MCF 10A (cell line): ENCODE measurements around the gene PHKB. TPM values are rescaled to one million over a fixed set of nuclear protein-coding genes. Genes with fewer than 3 reads are reported as not detected.

Experiments used
- BruUV-seq: library from RNA; stranded (reverse); fragments of 400-500 nt; replicated peaks from 2 replicates; lab custom pipeline; 2021; lab: Mats Ljungman, UMichigan
- CTCF ChIA-PET: fragments of 300-600 bp; sonication (Branson Sonifier 250); formaldehyde crosslinking; extraction: SDS; loops from one replicate; lab custom pipeline; 2021; ENCODE audit warnings: antibody characterized with exemption, inconsistent platforms; lab: Yijun Ruan, JAX
- POLR2A ChIA-PET: fragments of 300-600, 350-650 bp; sonication (Branson Sonifier 250); formaldehyde crosslinking; extraction: SDS; loops from one replicate; lab custom pipeline; 2020; ENCODE audit warnings: antibody characterized with exemption, inconsistent platforms; lab: Yijun Ruan, JAX
- DNase-seq: peaks from one replicate; pipeline ENCODE4 v3.0.0-alpha.2; 2018; ENCODE audit not compliant: unreplicated experiment
- H3K27ac Mint-ChIP-seq: one replicate; pipeline ENCODE4 v1.8.0; 2022; ENCODE audit warnings: mild to moderate bottlenecking, low read depth, mixed read lengths; ENCODE audit not compliant: unreplicated experiment
- H3K27me3 Mint-ChIP-seq: one replicate; pipeline ENCODE4 v1.8.0; 2022; ENCODE audit warnings: mixed read lengths; ENCODE audit not compliant: insufficient read depth, unreplicated experiment
- H3K36me3 Mint-ChIP-seq: one replicate; pipeline ENCODE4 v1.8.0; 2022; ENCODE audit warnings: mild to moderate bottlenecking, moderate library complexity, mixed read lengths; ENCODE audit not compliant: insufficient read depth, unreplicated experiment
- H3K4me1 Mint-ChIP-seq: one replicate; pipeline ENCODE4 v1.8.0; 2022; ENCODE audit warnings: mixed read lengths; ENCODE audit not compliant: insufficient read depth, unreplicated experiment
- H3K4me3 Mint-ChIP-seq: one replicate; pipeline ENCODE4 v1.8.0; 2022; ENCODE audit warnings: mild to moderate bottlenecking, moderate library complexity, mixed read lengths; ENCODE audit not compliant: unreplicated experiment
- H3K9me3 Mint-ChIP-seq: one replicate; pipeline ENCODE4 v1.8.0; 2022; ENCODE audit warnings: mixed read lengths; ENCODE audit not compliant: unreplicated experiment
- intact Hi-C: fragments of 100-400 bp; cut with micrococcal nuclease; formaldehyde crosslinking; loops from 2 replicates; pipeline ENCODE4 v1.14.1; 2022
- total RNA-seq: library from RNA; stranded (reverse); gene quantifications from 2 replicates; pipeline ENCODE4 v1.2.3, GENCODE V29; 2022
- TF ChIP-seq, protein P1 (sequence below): fragments of 200-600 bp; IDR thresholded peaks from one replicate; pipeline ENCODE4 v1.8.0; 2022; ENCODE audit warnings: antibody characterized with exemption, mild to moderate bottlenecking; ENCODE audit not compliant: unreplicated experiment

PHKB gene
- total RNA-seq, 1 experiment from 2014 or later: 62.2 TPM

DNA sequence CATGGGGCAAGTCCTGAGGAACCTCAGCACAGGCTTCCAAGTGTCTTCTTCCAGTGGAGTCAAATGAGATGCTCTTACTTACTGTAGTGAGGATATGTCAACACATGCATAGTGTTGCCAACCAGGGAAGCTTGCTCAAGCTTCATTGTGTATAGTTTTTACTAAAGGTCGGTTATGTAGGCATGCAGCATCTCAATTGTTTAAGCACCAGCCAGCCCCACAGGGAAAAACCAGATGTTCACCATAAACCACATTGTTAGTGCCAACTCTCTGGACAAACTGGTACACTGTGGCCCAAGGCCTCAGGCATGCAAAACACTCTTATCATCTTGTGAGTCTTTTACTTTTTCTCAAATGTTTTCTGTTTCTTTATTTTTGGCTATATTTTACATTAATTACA is 152.1 kb downstream of the PHKB start:
- TF ChIP-seq, protein P1, sequence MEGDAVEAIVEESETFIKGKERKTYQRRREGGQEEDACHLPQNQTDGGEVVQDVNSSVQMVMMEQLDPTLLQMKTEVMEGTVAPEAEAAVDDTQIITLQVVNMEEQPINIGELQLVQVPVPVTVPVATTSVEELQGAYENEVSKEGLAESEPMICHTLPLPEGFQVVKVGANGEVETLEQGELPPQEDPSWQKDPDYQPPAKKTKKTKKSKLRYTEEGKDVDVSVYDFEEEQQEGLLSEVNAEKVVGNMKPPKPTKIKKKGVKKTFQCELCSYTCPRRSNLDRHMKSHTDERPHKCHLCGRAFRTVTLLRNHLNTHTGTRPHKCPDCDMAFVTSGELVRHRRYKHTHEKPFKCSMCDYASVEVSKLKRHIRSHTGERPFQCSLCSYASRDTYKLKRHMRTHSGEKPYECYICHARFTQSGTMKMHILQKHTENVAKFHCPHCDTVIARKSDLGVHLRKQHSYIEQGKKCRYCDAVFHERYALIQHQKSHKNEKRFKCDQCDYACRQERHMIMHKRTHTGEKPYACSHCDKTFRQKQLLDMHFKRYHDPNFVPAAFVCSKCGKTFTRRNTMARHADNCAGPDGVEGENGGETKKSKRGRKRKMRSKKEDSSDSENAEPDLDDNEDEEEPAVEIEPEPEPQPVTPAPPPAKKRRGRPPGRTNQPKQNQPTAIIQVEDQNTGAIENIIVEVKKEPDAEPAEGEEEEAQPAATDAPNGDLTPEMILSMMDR: no peak
- intact Hi-C loops: no loop called here
- peaks cover 8% of the 10 kb centered on the region for H3K9me3 Mint-ChIP-seq
- peak overlapping the region; percentile 8 for H3K27ac Mint-ChIP-seq
- no peaks in the 10 kb centered on the region for H3K4me1 Mint-ChIP-seq
- peaks cover 11% of the 10 kb centered on the region for H3K36me3 Mint-ChIP-seq
- ChIA-PET POLR2A (no interaction called here), CTCF (no interaction called here)
- peak; percentile 22 for DNase-seq
- BruUV-seq: no TSS peak
- no peaks in the 10 kb centered on the region for H3K27me3 Mint-ChIP-seq
- no peak overlapping the region for H3K4me3 Mint-ChIP-seq

DNA sequence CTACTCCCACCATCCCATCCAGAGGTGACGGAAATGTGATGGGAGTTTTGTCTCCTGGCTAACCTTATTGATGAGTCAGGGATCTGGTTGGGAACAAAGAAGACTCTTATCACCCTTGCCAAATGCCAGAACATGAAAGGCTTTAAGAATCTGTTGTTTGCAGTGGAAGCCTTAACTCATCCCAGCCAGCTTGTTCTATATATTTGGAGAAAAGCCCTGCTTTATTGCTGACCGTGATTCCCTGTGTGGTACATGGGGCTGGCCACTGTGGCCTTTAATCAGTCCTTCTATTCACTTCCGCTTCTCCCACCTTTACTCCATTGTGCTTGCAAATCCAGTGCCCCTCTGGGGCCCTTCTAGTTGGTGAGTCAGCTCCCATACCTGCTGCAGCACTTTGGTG is 156.6 kb downstream of the PHKB start:
- POLR2A ChIA-PET: no interaction called here
- no peaks in the 10 kb centered on the region for H3K9me3 Mint-ChIP-seq
- H3K27me3 Mint-ChIP-seq: no peaks in the 10 kb centered on the region
- TF ChIP-seq, protein P1: no peak
- no peaks in the 10 kb centered on the region for H3K36me3 Mint-ChIP-seq
- BruUV-seq: no TSS peak
- H3K4me3 Mint-ChIP-seq: no peak overlapping the region
- H3K4me1 Mint-ChIP-seq: no peaks in the 10 kb centered on the region
- CTCF ChIA-PET: no interaction called here
- H3K27ac Mint-ChIP-seq: no peak overlapping the region
- no peak for DNase-seq
- intact Hi-C loops: no loop called here

DNA sequence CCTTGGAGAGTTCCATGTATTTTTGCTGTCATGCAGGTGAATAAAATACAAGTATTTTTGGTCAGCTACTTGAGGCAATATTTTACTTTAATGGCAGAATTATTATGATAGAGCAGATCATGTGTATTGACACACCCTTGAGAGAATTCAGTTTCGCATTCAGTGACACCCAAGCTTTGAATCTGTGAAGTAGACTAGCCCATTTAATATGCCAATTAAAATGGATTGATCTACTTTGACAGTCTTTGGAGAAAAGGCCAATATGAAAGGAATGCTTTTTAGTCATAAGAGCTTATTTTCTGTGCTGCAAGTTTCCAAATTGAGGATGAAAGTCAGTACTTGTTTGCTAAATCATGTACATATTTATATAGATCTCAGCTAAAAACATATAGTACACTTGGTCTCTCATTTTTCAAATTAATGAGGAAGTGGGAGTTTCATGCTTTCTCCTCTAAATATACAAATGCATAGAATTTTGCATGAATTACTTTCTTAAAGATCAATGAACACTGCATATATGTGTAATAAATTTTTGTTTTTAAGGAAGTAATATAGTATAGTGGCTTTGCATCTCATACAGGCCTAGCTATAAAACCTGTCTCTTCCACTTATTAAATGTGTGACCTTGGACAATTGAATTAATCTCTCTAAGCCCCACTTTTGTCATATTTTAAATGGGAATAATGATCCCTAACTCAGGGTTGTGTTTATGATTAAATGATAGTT is 161.5 kb downstream of the PHKB start:
- no peak for DNase-seq
- Mint-ChIP-seq H3K27me3 (no peaks in the 10 kb centered on the region), H3K4me1 (no peaks in the 10 kb centered on the region), H3K27ac (no peak overlapping the region), H3K9me3 (no peaks in the 10 kb centered on the region), H3K36me3 (peaks cover 4% of the 10 kb centered on the region), H3K4me3 (no peak overlapping the region)
- intact Hi-C loops: no loop called here
- POLR2A ChIA-PET: interaction anchor here (0.7 to 1.1 kb wide), 3 partner anchors 15 to 692 kb away, joined by 3 read pairs; no protein-coding TSS in a partner anchor
- TF ChIP-seq, protein P1: no peak
- CTCF ChIA-PET: interaction anchor here (0.6 kb wide), 1 partner anchor 145 kb away, joined by 3 read pairs; no protein-coding TSS in a partner anchor
- BruUV-seq: no TSS peak

DNA sequence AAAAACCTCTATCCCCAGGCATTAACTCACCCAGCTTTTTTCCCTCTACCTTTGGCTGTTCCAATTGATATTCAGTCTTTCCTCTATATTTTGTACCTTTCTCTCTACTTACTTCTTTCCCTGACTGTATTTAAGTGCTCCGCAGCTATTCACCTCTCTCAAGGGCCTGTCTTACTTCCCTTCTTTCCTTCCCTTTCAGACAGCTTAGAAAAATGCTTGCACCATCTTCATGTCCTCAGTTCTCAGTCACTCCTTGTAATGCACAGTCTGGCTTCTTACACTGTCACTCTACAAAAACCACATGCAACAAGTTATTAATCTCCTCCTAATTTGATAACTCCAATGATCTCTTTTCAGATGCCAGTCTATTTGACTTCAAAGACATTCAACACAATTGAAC is 163.4 kb downstream of the PHKB start:
- TF ChIP-seq, protein P1: no peak
- no peaks in the 10 kb centered on the region for H3K9me3 Mint-ChIP-seq
- DNase-seq: no peak
- no TSS peak for BruUV-seq
- H3K27me3 Mint-ChIP-seq: no peaks in the 10 kb centered on the region
- intact Hi-C loops: no loop called here
- H3K4me1 Mint-ChIP-seq: no peaks in the 10 kb centered on the region
- ChIA-PET POLR2A (interaction anchor here (0.7 kb wide), 1 partner anchor 34 kb away, joined by 3 read pairs; no protein-coding TSS in a partner anchor), CTCF (interaction anchor here (0.6 kb wide), 1 partner anchor 919 kb away, joined by 3 read pairs; no protein-coding TSS in a partner anchor)
- no peak overlapping the region for H3K27ac Mint-ChIP-seq
- peaks cover 4% of the 10 kb centered on the region for H3K36me3 Mint-ChIP-seq
- H3K4me3 Mint-ChIP-seq: no peak overlapping the region
